C4-2B (cell line): ENCODE results near the gene TMEM125.

Source experiments
- H3K27ac ChIP-seq: fragments of 450-650 bp; 2 replicates; pipeline ENCODE4 v1.5.1; 2017
- ZFX ChIP-seq: fragments of 450-650 bp; IDR thresholded peaks from 2 replicates; pipeline ENCODE4 v1.6.1; 2017
- TF ChIP-seq, protein P1 (sequence below): fragments of 450-650 bp; conservative IDR thresholded peaks from 2 replicates; pipeline ENCODE4 v1.5.1; 2017; ENCODE audit warnings: mild to moderate bottlenecking

Gene TMEM125

DNA sequence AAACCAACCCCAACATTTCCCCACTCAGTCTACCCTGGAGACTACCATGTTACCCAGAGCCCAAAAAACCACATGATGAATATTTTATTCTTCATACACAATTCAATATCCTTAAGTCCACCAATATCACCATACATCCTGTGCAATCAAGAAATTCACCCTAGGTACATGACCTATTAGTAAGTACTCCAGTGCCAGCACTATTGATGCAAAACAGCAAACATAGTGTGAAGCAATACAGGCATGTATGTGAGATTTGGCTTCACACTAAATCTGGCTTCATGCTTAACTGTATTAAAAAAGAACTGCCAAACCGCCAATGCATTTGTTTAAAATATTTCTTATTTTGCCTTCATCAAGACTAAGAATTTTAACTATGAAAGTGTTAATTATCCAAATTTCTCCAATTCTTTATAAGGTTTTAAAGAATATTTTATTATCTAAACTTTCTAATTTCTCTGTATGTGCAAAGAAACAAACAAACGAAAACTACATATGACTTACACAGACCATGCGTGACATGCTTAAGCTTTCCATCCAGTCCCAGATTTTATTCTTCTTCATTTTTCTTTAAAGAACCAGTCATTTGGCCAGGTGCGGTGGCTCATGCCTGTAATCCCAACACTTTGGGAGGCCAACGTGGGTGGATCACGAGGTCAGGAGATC, 22.4 kb upstream of the TMEM125 start:
- TF ChIP-seq ZFX: no peak
- TF ChIP-seq, protein P1, sequence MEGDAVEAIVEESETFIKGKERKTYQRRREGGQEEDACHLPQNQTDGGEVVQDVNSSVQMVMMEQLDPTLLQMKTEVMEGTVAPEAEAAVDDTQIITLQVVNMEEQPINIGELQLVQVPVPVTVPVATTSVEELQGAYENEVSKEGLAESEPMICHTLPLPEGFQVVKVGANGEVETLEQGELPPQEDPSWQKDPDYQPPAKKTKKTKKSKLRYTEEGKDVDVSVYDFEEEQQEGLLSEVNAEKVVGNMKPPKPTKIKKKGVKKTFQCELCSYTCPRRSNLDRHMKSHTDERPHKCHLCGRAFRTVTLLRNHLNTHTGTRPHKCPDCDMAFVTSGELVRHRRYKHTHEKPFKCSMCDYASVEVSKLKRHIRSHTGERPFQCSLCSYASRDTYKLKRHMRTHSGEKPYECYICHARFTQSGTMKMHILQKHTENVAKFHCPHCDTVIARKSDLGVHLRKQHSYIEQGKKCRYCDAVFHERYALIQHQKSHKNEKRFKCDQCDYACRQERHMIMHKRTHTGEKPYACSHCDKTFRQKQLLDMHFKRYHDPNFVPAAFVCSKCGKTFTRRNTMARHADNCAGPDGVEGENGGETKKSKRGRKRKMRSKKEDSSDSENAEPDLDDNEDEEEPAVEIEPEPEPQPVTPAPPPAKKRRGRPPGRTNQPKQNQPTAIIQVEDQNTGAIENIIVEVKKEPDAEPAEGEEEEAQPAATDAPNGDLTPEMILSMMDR: no peak
- no peak overlapping the region for H3K27ac ChIP-seq

DNA sequence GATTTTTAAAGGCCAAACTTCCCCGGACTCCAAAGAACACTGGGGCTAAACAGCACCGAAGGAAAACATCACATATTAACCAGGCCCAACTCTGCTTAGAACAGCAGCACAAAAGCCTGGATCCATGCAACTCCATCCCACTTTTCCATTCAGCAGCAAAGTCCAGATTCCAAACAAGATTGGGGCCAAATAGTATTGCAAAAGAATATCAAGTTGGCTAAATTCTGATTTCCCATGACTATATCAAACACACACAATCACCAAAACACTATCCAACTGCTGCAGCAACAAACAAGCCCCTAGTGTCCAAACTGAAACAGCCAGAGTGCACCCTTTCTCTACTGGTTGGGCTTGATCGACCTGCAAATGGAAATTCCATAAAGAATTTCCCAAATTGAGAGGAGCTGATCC, 19.4 kb upstream of the TMEM125 start:
- H3K27ac ChIP-seq: no peak overlapping the region
- TF ChIP-seq, protein P1: no peak
- TF ChIP-seq ZFX: no peak

DNA sequence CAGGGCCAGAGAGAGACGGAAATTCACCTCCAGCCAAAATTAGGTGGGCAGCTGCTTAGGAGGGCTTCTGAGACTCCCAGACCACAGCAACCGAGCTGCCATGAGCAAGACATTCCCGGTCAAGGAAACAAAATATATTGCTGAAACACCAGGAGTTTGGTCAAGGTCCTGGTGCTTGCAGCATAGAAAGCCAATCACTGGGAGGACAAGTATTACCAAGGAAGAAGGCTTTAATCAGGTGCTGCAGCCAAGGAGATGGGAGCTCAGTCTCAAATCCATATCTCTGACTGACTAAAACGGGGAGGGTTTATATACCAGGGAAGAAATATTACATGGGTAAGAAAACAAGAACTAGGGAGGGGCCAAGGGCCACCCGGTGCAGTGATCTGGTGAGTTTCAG, 18.8 kb upstream of the TMEM125 start:
- TF ChIP-seq ZFX: no peak
- TF ChIP-seq, protein P1: no peak
- no peak overlapping the region for H3K27ac ChIP-seq

GRCh38 chr1:43252225-43252624, 17.6 kb upstream of the TMEM125 start:
- TF ChIP-seq ZFX: no peak
- TF ChIP-seq, protein P1: no peak
- no peak overlapping the region for H3K27ac ChIP-seq

- no peak overlapping the region for H3K27ac ChIP-seq
- TF ChIP-seq, protein P1: no peak
- TF ChIP-seq ZFX: no peak
These were observed 16.6 kb upstream of the TMEM125 start for GRCh38 chr1:43253173-43253572.

DNA sequence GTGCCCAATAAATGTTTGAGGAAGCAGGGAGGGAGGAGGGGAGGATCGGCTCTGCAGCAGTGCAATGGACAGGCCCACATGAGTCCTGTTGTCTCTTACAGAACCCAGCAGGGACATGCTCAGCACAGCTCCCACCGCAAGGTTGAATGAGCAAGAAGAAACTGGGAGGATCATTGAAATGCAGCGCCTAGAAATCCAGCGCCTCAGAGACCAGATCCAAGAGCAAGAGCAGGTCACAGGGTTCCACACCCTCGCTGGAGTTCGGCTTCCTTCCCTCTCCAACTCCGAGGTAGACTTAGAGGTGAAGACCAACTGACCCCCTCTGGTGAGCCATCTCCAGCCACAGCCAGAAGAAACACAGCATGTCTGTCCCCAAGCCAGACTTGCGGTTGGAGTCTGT, 15.9 kb upstream of the TMEM125 start:
- no peak overlapping the region for H3K27ac ChIP-seq

DNA sequence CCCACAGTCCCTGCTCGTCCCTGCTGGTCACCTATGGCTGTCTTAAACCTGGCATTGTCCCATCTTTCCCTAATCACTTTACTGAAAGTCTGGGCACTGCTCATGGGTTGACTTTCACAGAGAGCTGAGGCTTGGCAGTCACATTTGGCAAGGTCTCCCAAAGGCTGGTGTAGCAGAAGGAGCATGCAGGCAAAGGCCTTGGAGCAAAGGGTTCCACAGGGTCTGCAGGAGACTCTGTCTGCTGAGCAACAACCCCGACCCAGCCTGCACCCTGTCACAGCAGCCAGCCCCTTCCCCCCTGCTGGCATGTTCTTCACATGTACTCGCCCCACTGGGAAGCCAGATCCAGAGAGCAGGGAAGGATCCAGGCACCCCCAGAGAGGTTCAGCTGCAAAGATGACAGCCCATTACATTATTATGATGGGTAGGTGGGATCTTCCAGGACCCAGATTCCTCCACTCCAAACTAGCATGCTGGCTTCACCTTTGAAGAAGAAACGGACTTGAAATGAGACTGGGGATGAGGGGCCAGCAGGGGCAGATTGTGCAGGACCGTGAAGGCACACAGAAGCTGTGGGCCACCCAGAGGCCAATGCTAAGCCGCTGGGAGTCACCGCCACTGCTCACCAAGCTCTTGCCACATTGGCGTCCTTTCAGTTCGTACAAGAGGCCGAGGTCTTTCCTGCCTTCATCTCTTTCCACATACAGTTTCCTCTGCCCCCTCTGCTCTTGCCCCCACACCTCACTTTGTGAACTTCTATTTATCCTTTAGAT, 14.2 kb upstream of the TMEM125 start:
- H3K27ac ChIP-seq: peak overlapping the region; percentile 77
- no peak for TF ChIP-seq ZFX
- TF ChIP-seq, protein P1: no peak

More for the DNA sequence above, 15.9 kb upstream of the TMEM125 start:
- no peak for TF ChIP-seq ZFX
- TF ChIP-seq, protein P1: no peak
